OCI-LY7 (cell line): ENCODE measurements around the gene MAMSTR. TPM values are rescaled to one million over a fixed set of nuclear protein-coding genes. Genes with fewer than 3 reads are reported as not detected.

Source experiments
- BruUV-seq: library from RNA; stranded (reverse); fragments of 400-500 nt; replicated peaks from 2 replicates; lab custom pipeline; 2021; lab: Mats Ljungman, UMichigan
- CTCF ChIA-PET: fragments of 300-600 bp; sonication (Branson Sonifier 250); formaldehyde crosslinking; loops from one replicate; lab custom pipeline; 2022; ENCODE audit warnings: antibody characterized with exemption; ENCODE audit not compliant: unreplicated experiment; lab: Charles Lee
- POLR2A ChIA-PET: fragments of 300-600 bp; sonication (Branson Sonifier 250); formaldehyde crosslinking; loops from one replicate; lab custom pipeline; 2022; ENCODE audit warnings: antibody characterized with exemption; lab: Charles Lee
- DNase-seq: peaks from one replicate; pipeline ENCODE4 v3.0.0-alpha.2; 2015; ENCODE audit warnings: low spot score
- H2AFZ ChIP-seq: fragments of 200-600 bp; sonication (generic), shearing (Covaris generic); 2 replicates; pipeline ENCODE4 v1.6.1; 2014; ENCODE audit warnings: mild to moderate bottlenecking, antibody characterized with exemption, low read length, moderate library complexity
- H3K27ac ChIP-seq: fragments of 200-600 bp; sonication (generic); 2 replicates; pipeline ENCODE4 v1.5.1; 2014; ENCODE audit warnings: mixed run types, low read depth, mild to moderate bottlenecking, moderate library complexity, low read length, inconsistent platforms; ENCODE audit not compliant: poor library complexity, severe bottlenecking
- H3K36me3 ChIP-seq: fragments of 200-600 bp; sonication (generic); 2 replicates; pipeline ENCODE4 v1.6.1; 2014; ENCODE audit warnings: mild to moderate bottlenecking, antibody characterized with exemption, low read length, moderate library complexity, mixed read lengths; ENCODE audit not compliant: insufficient read depth
- H3K4me1 ChIP-seq: fragments of 200-600 bp; sonication (generic); 2 replicates; pipeline ENCODE4 v1.5.1; 2014; ENCODE audit warnings: mild to moderate bottlenecking, low read length; ENCODE audit not compliant: insufficient read depth, poor library complexity, severe bottlenecking
- H3K4me2 ChIP-seq: fragments of 200-600 bp; sonication (generic); 2 replicates; pipeline ENCODE4 v1.6.1; 2014; ENCODE audit warnings: mild to moderate bottlenecking, low read length
- H3K4me3 ChIP-seq: fragments of 200-600 bp; sonication (generic); 2 replicates; pipeline ENCODE4 v1.5.1; 2014; ENCODE audit warnings: mild to moderate bottlenecking, low read depth, low read length; ENCODE audit not compliant: poor library complexity, severe bottlenecking
- H3K79me2 ChIP-seq: fragments of 200-600 bp; sonication (generic); 2 replicates; pipeline ENCODE4 v1.6.1; 2016; ENCODE audit warnings: low read depth, mild to moderate bottlenecking, low read length, moderate library complexity, mixed read lengths; ENCODE audit not compliant: insufficient read depth
- H3K9me2 ChIP-seq: fragments of 200-600 bp; sonication (generic); 2 replicates; pipeline ENCODE4 v1.6.1; 2016; ENCODE audit warnings: mild to moderate bottlenecking, low read length, mixed read lengths; ENCODE audit not compliant: insufficient read depth
- H3K9me3 ChIP-seq: fragments of 200-600 bp; sonication (generic); 2 replicates; pipeline ENCODE4 v1.6.1; 2014; ENCODE audit warnings: mild to moderate bottlenecking, mixed run types, low read length, mixed read lengths
- H4K20me1 ChIP-seq: fragments of 200-600 bp; sonication (generic); 2 replicates; pipeline ENCODE4 v1.6.1; 2014; ENCODE audit warnings: mild to moderate bottlenecking, antibody characterized with exemption, low read length, moderate library complexity, mixed read lengths; ENCODE audit not compliant: insufficient read depth
- CTCF ChIP-seq: fragments of 200-600 bp; sonication (generic); conservative IDR thresholded peaks from 2 replicates; pipeline ENCODE4 v1.5.1; 2014; ENCODE audit warnings: mild to moderate bottlenecking, antibody characterized with exemption, low read length, moderate library complexity, mixed read lengths
- EZH2phosphoT487 ChIP-seq: fragments of 200-600 bp; sonication (generic); IDR thresholded peaks from 2 replicates; pipeline ENCODE4 v1.6.1; 2018; ENCODE audit warnings: low read depth, borderline replicate concordance, mild to moderate bottlenecking, mixed run types, antibody characterized with exemption, low read length, moderate library complexity, mixed read lengths
- intact Hi-C: fragments of 100-400 bp; cut with micrococcal nuclease; formaldehyde crosslinking; loops from one replicate; pipeline ENCODE4 v1.10.0; 2022; ENCODE audit not compliant: unreplicated experiment
- total RNA-seq, 2 experiments: library from RNA; depleted of rRNA in 1 of 2; stranded (reverse); fragments of >200 nt in 1 of 2; shearing (Covaris generic) in 1 of 2; gene quantifications; 2 replicates each; pipeline ENCODE4 v1.2.3, GENCODE V29; 2014 to 2022

The MAMSTR gene
- total RNA-seq, 2 experiments from 2014 or later, result 1.2 TPM

- H3K4me3 ChIP-seq, result no peak overlapping the region
- intact Hi-C loops, result no loop called here
- BruUV-seq, result no TSS peak
- no peaks in the 10 kb centered on the region for H3K36me3 ChIP-seq
- H2AFZ ChIP-seq, result peak overlapping the region; percentile 93
- no peak for DNase-seq
- no peaks in the 10 kb centered on the region for H3K79me2 ChIP-seq
- peak overlapping the region; percentile 20; the same call in 1 of the 2 replicates for H3K4me2 ChIP-seq
- ChIA-PET POLR2A (no interaction called here), CTCF (no interaction called here)
- no peaks in the 10 kb centered on the region for H3K9me2 ChIP-seq
- H4K20me1 ChIP-seq, result no peaks in the 10 kb centered on the region
- H3K27ac ChIP-seq, result no peak overlapping the region
- TF ChIP-seq EZH2phosphoT487, result no peak
- no peak for TF ChIP-seq CTCF
- H3K4me1 ChIP-seq, result peaks cover 5% of the 10 kb centered on the region
- no peaks in the 10 kb centered on the region for H3K9me3 ChIP-seq
These were observed 41.1 kb upstream of the MAMSTR start for GRCh38 chr19:48760504-48761205.

- peaks cover 12% of the 10 kb centered on the region for H3K4me1 ChIP-seq
- H3K4me3 ChIP-seq, result no peak overlapping the region
- TF ChIP-seq EZH2phosphoT487 (no peak), CTCF (no peak)
- no peaks in the 10 kb centered on the region for H3K9me2 ChIP-seq
- no peak for DNase-seq
- H3K9me3 ChIP-seq, result no peaks in the 10 kb centered on the region
- no peaks in the 10 kb centered on the region for H3K36me3 ChIP-seq
- CTCF ChIA-PET, result no interaction called here
- intact Hi-C loops, result no loop called here
- POLR2A ChIA-PET, result no interaction called here
- H3K79me2 ChIP-seq, result no peaks in the 10 kb centered on the region
- no peaks in the 10 kb centered on the region for H4K20me1 ChIP-seq
- H3K4me2 ChIP-seq, result no peak overlapping the region
- no TSS peak for BruUV-seq
- H2AFZ ChIP-seq, result no peak overlapping the region
- no peak overlapping the region for H3K27ac ChIP-seq
These were observed 38.2 kb upstream of the MAMSTR start for GRCh38 chr19:48757741-48758144.

GRCh38 chr19:48757089-48757675 is 37.7 kb upstream of the MAMSTR start:
- POLR2A ChIA-PET, result no interaction called here
- Histone ChIP-seq H3K4me2 (no peak overlapping the region), H3K9me3 (no peaks in the 10 kb centered on the region), H3K27ac (no peak overlapping the region), H3K4me1 (peaks cover 17% of the 10 kb centered on the region), H3K9me2 (no peaks in the 10 kb centered on the region), H3K4me3 (no peak overlapping the region), H3K36me3 (no peaks in the 10 kb centered on the region), H4K20me1 (no peaks in the 10 kb centered on the region), H2AFZ (no peak overlapping the region), H3K79me2 (no peaks in the 10 kb centered on the region)
- DNase-seq, result no peak
- BruUV-seq, result no TSS peak
- TF ChIP-seq CTCF, result no peak
- TF ChIP-seq EZH2phosphoT487, result no peak
- CTCF ChIA-PET, result no interaction called here
- intact Hi-C loops, result no loop called here
